ENCODE data around the gene SIL1. TPM values are rescaled to one million over a fixed set of nuclear protein-coding genes. Genes with fewer than 3 reads are reported as not detected.

SIL1 gene
- total and polyA plus RNA-seq, 2 of the 4 experiments (the other 2 are of a cell fraction): 56.1 to 66.0 TPM

DNA sequence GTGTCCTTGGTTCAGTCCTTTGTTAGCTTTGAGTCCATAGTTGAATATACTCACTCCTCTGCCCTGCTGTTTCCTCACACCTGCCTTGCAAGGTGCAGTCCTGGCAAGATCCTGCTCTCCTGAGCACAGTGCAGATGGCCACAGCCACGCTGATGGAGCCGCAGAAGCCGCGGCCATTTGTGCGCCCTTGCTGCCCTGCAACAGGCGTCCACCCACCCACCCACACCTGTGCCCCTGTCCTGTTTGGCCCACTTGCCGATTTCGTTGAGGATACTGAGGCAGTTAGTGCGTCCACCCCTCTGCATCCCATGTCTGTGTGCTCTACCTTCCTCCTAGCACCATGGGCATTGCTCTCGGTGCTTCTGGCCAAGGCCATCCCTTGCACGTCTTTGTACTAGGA is 271.9 kb downstream of the SIL1 start:
- no peak overlapping the region for H3K4me3 ChIP-seq (ENCODE audit: insufficient read depth, low read depth, low read length)
- BruUV-seq (replicated peaks): no TSS peak
- H4K20me1 ChIP-seq (ENCODE audit: insufficient read depth, low read length): peaks cover 10% of the 10 kb centered on the region
- H3K27me3 ChIP-seq (ENCODE audit: control insufficient read depth, insufficient read depth, low read length): no peaks in the 10 kb centered on the region
- no peak overlapping the region for H3K4me2 ChIP-seq (ENCODE audit: low read depth, low read length)
- H3K4me1 ChIP-seq (ENCODE audit: control insufficient read depth, insufficient read depth, low read length): no peaks in the 10 kb centered on the region; the same call in 1 of the 2 replicates
- no peak overlapping the region for H2BK120ac ChIP-seq (ENCODE audit: low read depth, low read length)
- CTCF ChIA-PET: interaction anchor here (0.7 kb wide), 1 partner anchor 370 kb away, joined by 3 read pairs; no protein-coding TSS in a partner anchor
- H3K14ac ChIP-seq (replicated peaks; ENCODE audit: low read depth, low read length): no peak overlapping the region
- H3K9me3 ChIP-seq (ENCODE audit: control insufficient read depth, insufficient read depth, low read length): no peaks in the 10 kb centered on the region
- no peak overlapping the region for H3K18ac ChIP-seq (ENCODE audit: low read depth, low read length)
- no peak overlapping the region for H3K9ac ChIP-seq (ENCODE audit: low read depth, low read length)
- no peak overlapping the region for H2BK20ac ChIP-seq (ENCODE audit: low read depth, low read length)
- peaks cover 58% of the 10 kb centered on the region for H3K36me3 ChIP-seq (ENCODE audit: control insufficient read depth, insufficient read depth, low read length)
- peaks cover 15% of the 10 kb centered on the region for H3K9me1 ChIP-seq (ENCODE audit: insufficient read depth, low read length)
- no peak overlapping the region for H3K4ac ChIP-seq (ENCODE audit: low read depth, low read length)
- DNase-seq (no peak), ATAC-seq (ENCODE audit: low read depth) (no peak)
- no peak overlapping the region for H4K91ac ChIP-seq (ENCODE audit: insufficient read depth, low read depth, low read length)
- no peak overlapping the region for H2BK5ac ChIP-seq (ENCODE audit: low read depth, low read length, poor library complexity, severe bottlenecking)
- no peak overlapping the region for H3K56ac ChIP-seq (ENCODE audit: extremely low read depth, insufficient read depth, low read length)
- POLR2A ChIA-PET (ENCODE audit: unreplicated experiment): no interaction called here
- dilution Hi-C loops (cut with HindIII; ENCODE audit: low sequenced_read_pairs, unreplicated experiment): no loop called here
- intact Hi-C loops (cut with micrococcal nuclease): no loop called here
- no peak for TF ChIP-seq RAD21 (IDR thresholded peaks at IDR 0.05; ENCODE audit: low read length)
- TF ChIP-seq RFX5 (IDR thresholded peaks at IDR 0.05; ENCODE audit: low read depth, low read length): no peak
- TF ChIP-seq FOS (IDR thresholded peaks at IDR 0.05; ENCODE audit: low read depth, low read length): no peak
- no peak for TF ChIP-seq MXI1 (IDR thresholded peaks at IDR 0.05; ENCODE audit: borderline replicate concordance, low read depth, low read length)
- TF ChIP-seq POLR2A (IDR thresholded peaks at IDR 0.05; ENCODE audit: low read depth, low read length): no peak
- no peak for TF ChIP-seq CEBPB (IDR thresholded peaks at IDR 0.05; ENCODE audit: low read depth, low read length)
- H2AFZ ChIP-seq (replicated peaks; ENCODE audit: low read length, poor library complexity): no peak overlapping the region
- H4K8ac ChIP-seq (ENCODE audit: low read depth in 2 of 2, low read length in 2 of 2): no peak overlapping the region
- WGBS, 2 experiments (ENCODE audit: extremely low coverage in 2 of 2, insufficient read length in 1 of 2): 96% methylated on average over 3 of the region's 11 CpGs; no CpG with 5 or more reads in 1 of the 2 experiments
- no peak overlapping the region for H4K5ac ChIP-seq (ENCODE audit: low read depth, low read length)
- H2AK5ac ChIP-seq (ENCODE audit: low read depth, low read length): no peak overlapping the region
- H3K79me1 ChIP-seq (ENCODE audit: low read depth in 1 of 2, low read length in 2 of 2): peaks cover 23 to 63% of the 10 kb centered on the region in 2 experiments
- in situ Hi-C loops (cut with MboI; ENCODE audit: low sequenced_read_pairs): no loop called here
- no peak overlapping the region for H3K27ac ChIP-seq (ENCODE audit: insufficient read depth, low read length)
- H2BK15ac ChIP-seq (ENCODE audit: low read depth, low read length): no peak overlapping the region
- H2AK9ac ChIP-seq (replicated peaks; ENCODE audit: low read depth, low read length, poor library complexity): no peak overlapping the region
- no peak overlapping the region for H3K23ac ChIP-seq (ENCODE audit: low read depth, low read length)
